AG10803 (cell line): ENCODE results near the gene THSD4.
"Not testable (repeated sequence)": the region's sequence is repeated elsewhere in the genome, so short reads cannot be mapped to it uniquely, and the experiment has no call there.

Experiments
- DNase-seq: peaks from one replicate; pipeline ENCODE4 v3.0.0; 2010; ENCODE audit warnings: low read depth
- H3K4me3 ChIP-seq: 2 replicates; pipeline ENCODE4 v1.5.1; 2011; ENCODE audit warnings: mild to moderate bottlenecking, low read length, control low read depth
- TF ChIP-seq, protein P1 (sequence below): conservative IDR thresholded peaks from 2 replicates; pipeline ENCODE4 v1.5.1; 2011; ENCODE audit warnings: mild to moderate bottlenecking, low read length, control low read depth, inconsistent platforms

The THSD4 gene

GRCh38 chr15:71723344-71723743 is 608.1 kb downstream of the THSD4 start:
- no peak for DNase-seq
- no peak overlapping the region for H3K4me3 ChIP-seq
- TF ChIP-seq, protein P1, sequence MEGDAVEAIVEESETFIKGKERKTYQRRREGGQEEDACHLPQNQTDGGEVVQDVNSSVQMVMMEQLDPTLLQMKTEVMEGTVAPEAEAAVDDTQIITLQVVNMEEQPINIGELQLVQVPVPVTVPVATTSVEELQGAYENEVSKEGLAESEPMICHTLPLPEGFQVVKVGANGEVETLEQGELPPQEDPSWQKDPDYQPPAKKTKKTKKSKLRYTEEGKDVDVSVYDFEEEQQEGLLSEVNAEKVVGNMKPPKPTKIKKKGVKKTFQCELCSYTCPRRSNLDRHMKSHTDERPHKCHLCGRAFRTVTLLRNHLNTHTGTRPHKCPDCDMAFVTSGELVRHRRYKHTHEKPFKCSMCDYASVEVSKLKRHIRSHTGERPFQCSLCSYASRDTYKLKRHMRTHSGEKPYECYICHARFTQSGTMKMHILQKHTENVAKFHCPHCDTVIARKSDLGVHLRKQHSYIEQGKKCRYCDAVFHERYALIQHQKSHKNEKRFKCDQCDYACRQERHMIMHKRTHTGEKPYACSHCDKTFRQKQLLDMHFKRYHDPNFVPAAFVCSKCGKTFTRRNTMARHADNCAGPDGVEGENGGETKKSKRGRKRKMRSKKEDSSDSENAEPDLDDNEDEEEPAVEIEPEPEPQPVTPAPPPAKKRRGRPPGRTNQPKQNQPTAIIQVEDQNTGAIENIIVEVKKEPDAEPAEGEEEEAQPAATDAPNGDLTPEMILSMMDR: no peak

GRCh38 chr15:71725207-71725955 is 610.1 kb downstream of the THSD4 start:
- not testable (repeated sequence) for H3K4me3 ChIP-seq
- peak; percentile 59 for DNase-seq

DNA sequence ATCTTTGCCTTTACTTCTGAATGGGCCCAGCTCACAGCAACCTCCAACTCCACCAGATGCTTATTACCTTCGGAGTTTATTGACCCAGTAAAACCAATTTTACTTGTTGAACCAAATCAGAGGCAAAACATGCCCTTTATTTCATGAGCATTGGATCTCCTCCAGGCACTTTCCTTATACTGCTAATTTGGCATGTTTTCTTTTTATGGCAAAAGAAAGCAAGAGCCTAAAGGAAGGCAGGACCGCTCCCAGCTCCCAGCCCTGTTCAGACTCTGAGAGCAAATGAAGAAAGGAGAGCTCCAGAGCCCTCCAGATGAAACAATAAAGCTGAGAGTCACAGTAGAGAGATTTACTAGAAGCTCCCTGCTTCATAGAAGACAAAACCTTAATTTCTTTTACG is 613.6 kb downstream of the THSD4 start:
- DNase-seq: no peak
- TF ChIP-seq, protein P1: no peak
- no peak overlapping the region for H3K4me3 ChIP-seq

DNA sequence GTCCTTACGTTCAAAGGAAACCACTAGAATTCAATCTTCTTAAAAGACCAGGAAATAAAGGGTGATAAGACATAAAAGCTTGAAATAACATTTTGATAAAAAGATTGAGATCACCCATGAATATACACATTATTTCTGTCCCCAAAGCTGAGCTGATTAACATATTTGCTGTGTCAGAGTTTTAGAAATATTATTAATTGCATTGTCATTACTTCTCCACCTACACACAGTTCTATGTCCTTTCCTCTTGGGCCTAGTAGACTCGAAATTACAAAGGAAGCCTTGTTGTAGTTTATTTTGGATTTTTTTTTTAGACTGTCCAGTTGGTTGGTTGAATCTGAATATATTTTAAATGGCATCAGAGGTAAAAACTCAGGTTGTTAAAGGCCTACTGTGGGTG is 614.0 kb downstream of the THSD4 start:
- TF ChIP-seq, protein P1: no peak
- H3K4me3 ChIP-seq: no peak overlapping the region
- DNase-seq: no peak

- peak; percentile 74 for DNase-seq
Observed at GRCh38 chr15:71730277-71731144, 615.2 kb downstream of the THSD4 start.

GRCh38 chr15:71732636-71733035 is 617.4 kb downstream of the THSD4 start:
- H3K4me3 ChIP-seq: no peak overlapping the region
- no peak for DNase-seq
- TF ChIP-seq, protein P1: no peak

More at GRCh38 chr15:71730277-71731144, 615.2 kb downstream of the THSD4 start:
- TF ChIP-seq, protein P1: peak; percentile 85
- H3K4me3 ChIP-seq: no peak overlapping the region

- TF ChIP-seq, protein P1: no peak
- no peak overlapping the region for H3K4me3 ChIP-seq
- DNase-seq: no peak
Observed at GRCh38 chr15:71733122-71733521, 617.9 kb downstream of the THSD4 start.
